MM.1S (cell line): ENCODE results near the gene GTF3C2.

Experiments
- DNase-seq: peaks from one replicate; pipeline ENCODE4 v3.0.0-alpha.2; 2015
- H2AFZ ChIP-seq: fragments of 300-600 bp; sonication (generic); 2 replicates; pipeline ENCODE4 v1.6.0; 2016; ENCODE audit warnings: antibody characterized with exemption, low read length
- H3F3A ChIP-seq: fragments of 300-600 bp; sonication (generic); 2 replicates; pipeline ENCODE4 v1.6.1; 2016; ENCODE audit warnings: mild to moderate bottlenecking, antibody characterized with exemption, low read length, moderate library complexity, mixed read lengths; ENCODE audit not compliant: insufficient read depth
- H3K27ac ChIP-seq: fragments of 300-600 bp; sonication (generic); 2 replicates; pipeline ENCODE4 v1.5.1; 2016; ENCODE audit warnings: mild to moderate bottlenecking, low read length
- H3K27me3 ChIP-seq: fragments of 300-600 bp; sonication (generic); replicated peaks from 2 replicates; pipeline ENCODE4 v1.6.0; 2016; ENCODE audit warnings: low read length; ENCODE audit not compliant: insufficient read depth
- H3K36me3 ChIP-seq: fragments of 300-600 bp; sonication (generic); replicated peaks from 2 replicates; pipeline ENCODE4 v1.6.1; 2016; ENCODE audit warnings: mild to moderate bottlenecking, low read length, mixed read lengths; ENCODE audit not compliant: insufficient read depth
- H3K4me1 ChIP-seq: fragments of 300-600 bp; sonication (generic); 2 replicates; pipeline ENCODE4 v1.6.1; 2016; ENCODE audit warnings: low read length, mixed read lengths
- H3K4me2 ChIP-seq: fragments of 300-600 bp; sonication (generic); 2 replicates; pipeline ENCODE4 v1.6.0; 2016; ENCODE audit warnings: low read depth, low read length
- H3K4me3 ChIP-seq: fragments of 300-600 bp; sonication (generic); 2 replicates; pipeline ENCODE4 v1.5.1; 2016; ENCODE audit warnings: low read length, mixed read lengths
- H3K79me2 ChIP-seq: fragments of 300-600 bp; sonication (generic); 2 replicates; pipeline ENCODE4 v1.6.1; 2016; ENCODE audit warnings: mixed run types, low read length, mixed read lengths
- H3K9ac ChIP-seq: fragments of 300-600 bp; sonication (generic); 2 replicates; pipeline ENCODE4 v1.6.1; 2016; ENCODE audit warnings: low read length, mixed read lengths
- H3K9me2 ChIP-seq: fragments of 300-600 bp; sonication (generic); replicated peaks from 2 replicates; pipeline ENCODE4 v1.6.1; 2016; ENCODE audit warnings: mild to moderate bottlenecking, low read length, mixed read lengths; ENCODE audit not compliant: insufficient read depth
- H3K9me3 ChIP-seq: fragments of 300-600 bp; sonication (generic); replicated peaks from 2 replicates; pipeline ENCODE4 v1.6.1; 2016; ENCODE audit warnings: mild to moderate bottlenecking, low read length, mixed read lengths; ENCODE audit not compliant: insufficient read depth
- H4K20me1 ChIP-seq: fragments of 300-600 bp; sonication (generic); 2 replicates; pipeline ENCODE4 v1.6.1; 2016; ENCODE audit warnings: mild to moderate bottlenecking, low read length, moderate library complexity, mixed read lengths; ENCODE audit not compliant: insufficient read depth
- EZH2 ChIP-seq: fragments of 300-600 bp; sonication (generic); optimal IDR thresholded peaks from 2 replicates; pipeline ENCODE3; 2017; ENCODE audit warnings: low read depth, mild to moderate bottlenecking, antibody characterized with exemption, low read length, mixed read lengths
- EZH2phosphoT487 ChIP-seq: fragments of 300-600 bp; sonication (generic); IDR thresholded peaks from 2 replicates; pipeline ENCODE4 v1.6.1; 2018; ENCODE audit warnings: antibody characterized with exemption, low read length
- TF ChIP-seq, protein P1 (sequence below): fragments of 300-600 bp; sonication (generic); IDR thresholded peaks from 2 replicates; pipeline ENCODE4 v1.5.1; 2016; ENCODE audit warnings: antibody characterized with exemption, low read length, mixed read lengths

The GTF3C2 gene

DNA sequence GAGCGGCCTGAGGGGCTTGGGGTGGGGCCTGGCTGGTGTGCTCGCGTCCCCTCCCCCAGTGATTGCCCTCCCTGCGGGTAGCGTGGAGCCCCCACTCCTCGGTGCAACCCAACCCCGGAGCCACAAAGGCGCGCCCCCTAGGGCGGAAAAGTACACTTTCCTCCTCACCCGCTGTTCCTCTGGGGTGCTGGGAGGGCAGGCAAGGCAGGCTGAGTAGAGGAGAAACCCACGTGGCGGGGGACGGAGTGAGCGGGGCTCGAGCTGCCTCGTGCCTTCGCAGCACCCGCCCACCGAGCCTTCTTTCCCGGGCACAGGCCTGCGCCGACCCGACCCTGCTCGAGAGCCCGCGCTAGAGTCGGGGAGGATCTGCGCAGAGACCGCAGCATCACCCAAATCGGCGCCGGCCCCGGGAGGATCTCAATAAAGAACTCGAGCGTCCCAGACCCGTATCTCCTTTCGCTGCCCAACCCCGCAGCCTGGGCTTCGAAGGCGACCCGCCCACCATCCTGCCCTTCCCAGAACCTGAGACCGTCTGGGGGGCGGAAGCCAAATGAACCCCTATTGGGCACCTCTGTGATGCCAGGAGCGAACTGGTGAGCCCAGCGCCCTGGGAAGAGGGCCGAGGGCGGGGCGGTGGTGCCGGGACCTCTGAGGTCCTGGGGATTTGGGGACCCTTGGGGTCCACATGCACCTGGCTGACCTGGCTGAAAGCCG, 49.8 kb downstream of the GTF3C2 start:
- no peaks in the 10 kb centered on the region for H3K27me3 ChIP-seq
- no peak overlapping the region for H3K4me2 ChIP-seq
- no peaks in the 10 kb centered on the region for H3K79me2 ChIP-seq
- H3K4me1 ChIP-seq: no peaks in the 10 kb centered on the region
- H3K9me2 ChIP-seq: no peaks in the 10 kb centered on the region
- no peak overlapping the region for H2AFZ ChIP-seq
- H3K27ac ChIP-seq: no peak overlapping the region
- no peaks in the 10 kb centered on the region for H3F3A ChIP-seq
- TF ChIP-seq EZH2 (no peak), EZH2phosphoT487 (no peak)
- TF ChIP-seq, protein P1, sequence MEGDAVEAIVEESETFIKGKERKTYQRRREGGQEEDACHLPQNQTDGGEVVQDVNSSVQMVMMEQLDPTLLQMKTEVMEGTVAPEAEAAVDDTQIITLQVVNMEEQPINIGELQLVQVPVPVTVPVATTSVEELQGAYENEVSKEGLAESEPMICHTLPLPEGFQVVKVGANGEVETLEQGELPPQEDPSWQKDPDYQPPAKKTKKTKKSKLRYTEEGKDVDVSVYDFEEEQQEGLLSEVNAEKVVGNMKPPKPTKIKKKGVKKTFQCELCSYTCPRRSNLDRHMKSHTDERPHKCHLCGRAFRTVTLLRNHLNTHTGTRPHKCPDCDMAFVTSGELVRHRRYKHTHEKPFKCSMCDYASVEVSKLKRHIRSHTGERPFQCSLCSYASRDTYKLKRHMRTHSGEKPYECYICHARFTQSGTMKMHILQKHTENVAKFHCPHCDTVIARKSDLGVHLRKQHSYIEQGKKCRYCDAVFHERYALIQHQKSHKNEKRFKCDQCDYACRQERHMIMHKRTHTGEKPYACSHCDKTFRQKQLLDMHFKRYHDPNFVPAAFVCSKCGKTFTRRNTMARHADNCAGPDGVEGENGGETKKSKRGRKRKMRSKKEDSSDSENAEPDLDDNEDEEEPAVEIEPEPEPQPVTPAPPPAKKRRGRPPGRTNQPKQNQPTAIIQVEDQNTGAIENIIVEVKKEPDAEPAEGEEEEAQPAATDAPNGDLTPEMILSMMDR: no peak
- no peaks in the 10 kb centered on the region for H3K9me3 ChIP-seq
- no peak overlapping the region for H3K9ac ChIP-seq
- no peak overlapping the region for H3K4me3 ChIP-seq
- DNase-seq: no peak
- H3K36me3 ChIP-seq: no peaks in the 10 kb centered on the region
- no peaks in the 10 kb centered on the region for H4K20me1 ChIP-seq

- Histone ChIP-seq H3K36me3 (no peaks in the 10 kb centered on the region), H3K4me2 (no peak overlapping the region), H3K9ac (no peak overlapping the region), H3K27ac (no peak overlapping the region), H3K27me3 (no peaks in the 10 kb centered on the region), H3K79me2 (no peaks in the 10 kb centered on the region), H3K4me1 (no peaks in the 10 kb centered on the region), H3K9me2 (no peaks in the 10 kb centered on the region), H3K9me3 (no peaks in the 10 kb centered on the region), H2AFZ (no peak overlapping the region), H4K20me1 (no peaks in the 10 kb centered on the region), H3K4me3 (no peak overlapping the region), H3F3A (no peaks in the 10 kb centered on the region)
- DNase-seq: no peak
- TF ChIP-seq EZH2phosphoT487 (no peak), EZH2 (no peak)
- TF ChIP-seq, protein P1: no peak
Observed at GRCh38 chr2:27306136-27306535, 50.4 kb downstream of the GTF3C2 start.

DNA sequence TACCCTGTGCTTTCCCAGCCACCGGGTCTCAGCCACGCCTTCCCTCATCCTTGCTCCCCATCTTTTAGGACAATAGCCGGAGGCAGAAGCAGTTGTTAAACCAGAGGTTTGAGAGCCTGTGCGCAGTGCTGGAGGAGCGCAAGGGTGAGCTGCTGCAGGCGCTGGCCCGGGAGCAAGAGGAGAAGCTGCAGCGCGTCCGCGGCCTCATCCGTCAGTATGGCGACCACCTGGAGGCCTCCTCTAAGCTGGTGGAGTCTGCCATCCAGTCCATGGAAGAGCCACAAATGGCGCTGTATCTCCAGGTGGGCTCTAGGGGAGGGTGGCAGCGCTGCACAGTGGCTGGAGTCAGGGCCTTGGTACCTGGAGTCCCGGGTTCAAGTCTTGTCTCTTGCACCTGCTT, 51.0 kb downstream of the GTF3C2 start:
- no peak overlapping the region for H3K27ac ChIP-seq
- H3K9me3 ChIP-seq: no peaks in the 10 kb centered on the region
- no peaks in the 10 kb centered on the region for H3K27me3 ChIP-seq
- no peak for DNase-seq
- no peak overlapping the region for H2AFZ ChIP-seq
- H3K9ac ChIP-seq: no peak overlapping the region
- TF ChIP-seq EZH2phosphoT487 (no peak), EZH2 (no peak)
- TF ChIP-seq, protein P1: no peak
- H3K4me3 ChIP-seq: no peak overlapping the region
- no peaks in the 10 kb centered on the region for H3F3A ChIP-seq
- H3K79me2 ChIP-seq: no peaks in the 10 kb centered on the region
- no peak overlapping the region for H3K4me2 ChIP-seq
- H3K36me3 ChIP-seq: no peaks in the 10 kb centered on the region
- no peaks in the 10 kb centered on the region for H3K4me1 ChIP-seq
- H4K20me1 ChIP-seq: no peaks in the 10 kb centered on the region
- no peaks in the 10 kb centered on the region for H3K9me2 ChIP-seq
